PC-9 (cell line): ENCODE measurements around the gene MYO10.

Experiments used
- EZH2 ChIP-seq: fragments of 200-600 bp; sonication (generic); IDR thresholded peaks from 2 replicates; pipeline ENCODE4 v1.8.0; 2017; ENCODE audit warnings: antibody characterized with exemption, low read depth
- TF ChIP-seq, protein P1 (sequence below): fragments of 200-600 bp; sonication (generic); conservative IDR thresholded peaks from 2 replicates; pipeline ENCODE4 v1.6.1; 2017; ENCODE audit warnings: mixed run types, antibody characterized with exemption, mild to moderate bottlenecking, moderate library complexity

GRCh38 chr5:16807547-16807864 lies 128.6 kb downstream of the MYO10 start:
- TF ChIP-seq, protein P1, sequence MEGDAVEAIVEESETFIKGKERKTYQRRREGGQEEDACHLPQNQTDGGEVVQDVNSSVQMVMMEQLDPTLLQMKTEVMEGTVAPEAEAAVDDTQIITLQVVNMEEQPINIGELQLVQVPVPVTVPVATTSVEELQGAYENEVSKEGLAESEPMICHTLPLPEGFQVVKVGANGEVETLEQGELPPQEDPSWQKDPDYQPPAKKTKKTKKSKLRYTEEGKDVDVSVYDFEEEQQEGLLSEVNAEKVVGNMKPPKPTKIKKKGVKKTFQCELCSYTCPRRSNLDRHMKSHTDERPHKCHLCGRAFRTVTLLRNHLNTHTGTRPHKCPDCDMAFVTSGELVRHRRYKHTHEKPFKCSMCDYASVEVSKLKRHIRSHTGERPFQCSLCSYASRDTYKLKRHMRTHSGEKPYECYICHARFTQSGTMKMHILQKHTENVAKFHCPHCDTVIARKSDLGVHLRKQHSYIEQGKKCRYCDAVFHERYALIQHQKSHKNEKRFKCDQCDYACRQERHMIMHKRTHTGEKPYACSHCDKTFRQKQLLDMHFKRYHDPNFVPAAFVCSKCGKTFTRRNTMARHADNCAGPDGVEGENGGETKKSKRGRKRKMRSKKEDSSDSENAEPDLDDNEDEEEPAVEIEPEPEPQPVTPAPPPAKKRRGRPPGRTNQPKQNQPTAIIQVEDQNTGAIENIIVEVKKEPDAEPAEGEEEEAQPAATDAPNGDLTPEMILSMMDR, result no peak
- no peak for TF ChIP-seq EZH2
